A673 (cell line): Measurements from ENCODE around the gene ASB18.

ENCODE experiments used
- CTCF ChIP-seq: fragments of 300-800, 200-600 bp; sonication (generic); conservative IDR thresholded peaks from 2 replicates; pipeline ENCODE4 v1.5.1; 2017; ENCODE audit warnings: low read depth, mild to moderate bottlenecking, antibody characterized with exemption, low read length, moderate library complexity, mixed read lengths
- EZH2 ChIP-seq: fragments of 200-600 bp; sonication (generic); IDR thresholded peaks from 2 replicates; pipeline ENCODE4 v1.6.1; 2017; ENCODE audit warnings: borderline replicate concordance, low read depth, mild to moderate bottlenecking, mixed read lengths, antibody characterized with exemption, low read length; ENCODE audit not compliant: poor library complexity, severe bottlenecking

GRCh38 chr2:236254674-236255073 is 9.5 kb downstream of the ASB18 start:
- TF ChIP-seq CTCF (no peak), EZH2 (no peak)
